K562 (cell line): ENCODE data around the gene TMEM150A. TPM values are rescaled to one million over a fixed set of nuclear protein-coding genes. Genes with fewer than 3 reads are reported as not detected.

Source experiments
- ARID1B ChIP-seq: fragments of 450-650 bp; IDR thresholded peaks from 2 replicates; pipeline ENCODE4 v1.6.1; 2016; ENCODE audit warnings: antibody characterized with exemption, mild to moderate bottlenecking, inconsistent platforms
- BRF2 ChIP-seq: IDR thresholded peaks from 3 replicates; pipeline ENCODE4 v1.6.1; 2011; ENCODE audit warnings: borderline replicate concordance, mild to moderate bottlenecking; ENCODE audit not compliant: insufficient read length, insufficient read depth
- CEBPG ChIP-seq, 3 experiments: fragments of 200-800 bp in 1 of 3; sonication (Bioruptor generic) in 1 of 3; sonication (generic) in 1 of 3; formaldehyde crosslinking in 1 of 3; IDR thresholded peaks in 2 of 3; conservative IDR thresholded peaks in 1 of 3; 2 replicates each; pipeline versions ENCODE4 v1.6.1 to v1.8.0; 2016 to 2022; ENCODE audit warnings: missing compliant biosample characterization in 2 of 3, missing genetic modification characterization in 2 of 3, mild to moderate bottlenecking in 1 of 3, missing genetic modification reagents in 1 of 3
- DPF2 ChIP-seq: fragments of 450-650 bp; IDR thresholded peaks from 2 replicates; pipeline ENCODE4 v1.6.1; 2016
- EP400 ChIP-seq: fragments of 450-650 bp; IDR thresholded peaks from 2 replicates; pipeline ENCODE4 v1.6.1; 2017; ENCODE audit warnings: antibody characterized with exemption, mild to moderate bottlenecking, moderate library complexity
- HDAC8 ChIP-seq: fragments of 450-650 bp; IDR thresholded peaks from 2 replicates; pipeline ENCODE4 v1.6.1; 2016; ENCODE audit warnings: mild to moderate bottlenecking, missing genetic modification characterization, moderate library complexity, missing compliant biosample characterization
- JUND ChIP-seq, 2 experiments: IDR thresholded peaks; 2 replicates in 1 of 2; 3 replicates in 1 of 2; pipeline ENCODE4 v1.6.1; 2011; ENCODE audit warnings: borderline replicate concordance in 2 of 2, low read depth in 2 of 2, low read length in 2 of 2, improper control_type of control experiment in 1 of 2, missing biosample characterization in 1 of 2, missing genetic modification characterization in 1 of 2, missing genetic modification reagents in 1 of 2
- MGA ChIP-seq: fragments of 450-650 bp; IDR thresholded peaks from 2 replicates; pipeline ENCODE4 v1.6.1; 2016; ENCODE audit warnings: mild to moderate bottlenecking, moderate library complexity
- NR4A1 ChIP-seq, 2 experiments: fragments of 250-450 bp in 1 of 2; fragments of 450-650 bp in 1 of 2; sonication (Bioruptor Pico) in 1 of 2; IDR thresholded peaks; 2 replicates each; pipeline versions ENCODE4 v1.4.0 to v1.6.1; 2016 to 2020; ENCODE audit warnings: mild to moderate bottlenecking in 2 of 2, missing compliant biosample characterization in 1 of 2, missing genetic modification characterization in 1 of 2, moderate library complexity in 1 of 2
- SRSF9 ChIP-seq: fragments of 200-400 bp; formaldehyde crosslinking; IDR thresholded peaks from 2 replicates; pipeline ENCODE4 v1.6.1; 2017; ENCODE audit warnings: low read depth, low read length, borderline replicate concordance
- VEZF1 ChIP-seq: fragments of 200-800 bp; sonication (Bioruptor generic); IDR thresholded peaks from 2 replicates; pipeline ENCODE4 v1.6.1; 2017; ENCODE audit warnings: missing genetic modification characterization, missing compliant biosample characterization
- ZSCAN32 ChIP-seq: fragments of 450-650 bp; formaldehyde crosslinking; IDR thresholded peaks from 2 replicates; pipeline ENCODE4 v1.4.0; 2020; ENCODE audit warnings: mild to moderate bottlenecking, moderate library complexity
- polyA plus RNA-seq, 8 experiments: library from polyadenylated mRNA; depleted of rRNA in 4 of 8; stranded (reverse) in 5 of 8; unstranded in 3 of 8; fragments of >200 nt; fragmentation: Nextera tagmentation in 2 of 8; fragmentation: Illumina TruSeq in 1 of 8; extraction: Ambion mirVana in 2 of 8; extraction: Trizol in 1 of 8; gene quantifications; 2 replicates each; pipeline versions ENCODE4 v1.2.1 to v1.2.3, GENCODE V29; 2011 to 2014; ENCODE audit warnings: inconsistent platforms in 1 of 8, missing spikeins in 1 of 8
- total RNA-seq, 7 experiments: library from RNA; depleted of rRNA in 6 of 7; stranded (reverse); fragments of >200 nt in 6 of 7; fragmentation: Illumina TruSeq in 2 of 7; extraction: Trizol in 2 of 7; gene quantifications; 2 replicates each; pipeline versions ENCODE4 v1.2.1 to v1.2.3, GENCODE V29; 2011 to 2021; ENCODE audit warnings: low replicate concordance in 1 of 7

The TMEM150A gene
- total and polyA plus RNA-seq, 9 of the 15 experiments (the other 6 are each of a cell fraction or from before 2014, with no cell fraction given) = 3.9 to 17.1 (median 8.4) TPM

- peak; percentile 75 for TF ChIP-seq VEZF1 (CRISPR knock-in tag)
- peak; percentile 71 for TF ChIP-seq EP400
- no peak for TF ChIP-seq SRSF9
- peak; percentile 32; the same call in 1 of the 2 replicates for TF ChIP-seq MGA
- TF ChIP-seq DPF2 = peak; percentile 36; the same call in 1 of the 2 replicates
- TF ChIP-seq NR4A1 (CRISPR knock-in tag; IDR thresholded peaks at IDR 0.05) = no peak
- peak; percentile 49; the same call in 1 of the 2 replicates for TF ChIP-seq NR4A1 (tag; IDR thresholded peaks at IDR 0.05)
- peak; percentile 44 for TF ChIP-seq ARID1B
- TF ChIP-seq BRF2 = no peak
- TF ChIP-seq HDAC8 (tag) = 0 out of 2 replicates have a peak, but pooled peaks have one; percentile 13
- no peak for TF ChIP-seq JUND (IDR thresholded peaks at IDR 0.05; ENCODE audit: borderline replicate concordance, low read depth, low read length)
- TF ChIP-seq JUND (tag; IDR thresholded peaks at IDR 0.05; ENCODE audit: borderline replicate concordance, low read depth, low read length) = peak; percentile 44; the same call in 1 of the 3 replicates
- TF ChIP-seq ZSCAN32 = 0 out of 2 replicates have a peak, but pooled peaks have one; percentile 38
- peak; percentile 61; the same call in 1 of the 2 replicates for TF ChIP-seq CEBPG (CRISPR knock-in tag; IDR thresholded peaks at IDR 0.05)
- peak; percentile 89 to 94 for TF ChIP-seq CEBPG (tag; conservative IDR thresholded peaks at IDR 0.05 in 1 of 2, IDR thresholded peaks at IDR 0.05 in 1 of 2)
Measured at GRCh38 chr2:85564144-85564563, 38.3 kb downstream of the TMEM150A start (continued).
